Mesodermal cell (in vitro differentiated cells): Measurements from ENCODE around the gene TMEM43.

Experiments
- H3K27ac ChIP-seq: 2 replicates; pipeline ENCODE4 v1.7.0; 2013; ENCODE audit warnings: mild to moderate bottlenecking, low read depth, low read length, moderate library complexity; ENCODE audit not compliant: severe bottlenecking
- H3K36me3 ChIP-seq: 2 replicates; pipeline ENCODE4 v1.7.1; 2013; ENCODE audit warnings: mild to moderate bottlenecking, low read length, moderate library complexity; ENCODE audit not compliant: control insufficient read depth, insufficient read depth
- H3K4me1 ChIP-seq: one replicate; pipeline ENCODE4 v1.7.1; 2013; ENCODE audit warnings: mild to moderate bottlenecking, low read length; ENCODE audit not compliant: insufficient read depth, control insufficient read depth, poor library complexity, severe bottlenecking
- H3K4me3 ChIP-seq: 2 replicates; pipeline ENCODE4 v1.7.0; 2013; ENCODE audit warnings: low read length, control low read depth, mild to moderate bottlenecking; ENCODE audit not compliant: insufficient read depth, poor library complexity, severe bottlenecking; ENCODE audit errors: extremely low read depth
- H3K9me3 ChIP-seq: 2 replicates; pipeline ENCODE4 v1.7.1; 2013; ENCODE audit warnings: mild to moderate bottlenecking, low read length, moderate library complexity; ENCODE audit not compliant: control insufficient read depth
- WGBS, 2 experiments: methylation state at CpG; one replicate each; pipeline ENCODE4 v1.1.5; 2013; ENCODE audit warnings: missing lambda C conversion rate in 2 of 2; ENCODE audit not compliant: insufficient coverage in 2 of 2; 5-methylcytosine and 5-hydroxymethylcytosine counted together

Gene TMEM43

GRCh38 chr3:14152963-14153355, 28.1 kb downstream of the TMEM43 start:
- 94 to 95% methylated on average over 4 of the region's 4 CpGs for WGBS, 2 experiments
- H3K4me3 ChIP-seq = no peak overlapping the region
- no peak overlapping the region for H3K27ac ChIP-seq
- peaks cover 7% of the 10 kb centered on the region for H3K4me1 ChIP-seq
- H3K36me3 ChIP-seq = peaks cover 75% of the 10 kb centered on the region
- H3K9me3 ChIP-seq = no peaks in the 10 kb centered on the region

- 97% methylated on average over 6 of the region's 6 CpGs for WGBS, 2 experiments
Measured at GRCh38 chr3:14153663-14154062, 28.8 kb downstream of the TMEM43 start.

GRCh38 chr3:14154276-14154675, 29.4 kb downstream of the TMEM43 start:
- Histone ChIP-seq H3K27ac (no peak overlapping the region), H3K9me3 (no peaks in the 10 kb centered on the region), H3K4me3 (no peak overlapping the region), H3K36me3 (peaks cover 80% of the 10 kb centered on the region), H3K4me1 (peaks cover 7% of the 10 kb centered on the region)
- 96 to 100% methylated on average over 4 of the region's 5 CpGs for WGBS, 2 experiments

More at GRCh38 chr3:14153663-14154062, 28.8 kb downstream of the TMEM43 start:
- H3K36me3 ChIP-seq = peaks cover 75% of the 10 kb centered on the region
- H3K27ac ChIP-seq = no peak overlapping the region
- H3K4me1 ChIP-seq = peaks cover 7% of the 10 kb centered on the region
- no peaks in the 10 kb centered on the region for H3K9me3 ChIP-seq
- H3K4me3 ChIP-seq = no peak overlapping the region

- H3K27ac ChIP-seq = no peak overlapping the region
- H3K4me1 ChIP-seq = peaks cover 7% of the 10 kb centered on the region
- H3K9me3 ChIP-seq = no peaks in the 10 kb centered on the region
- no peak overlapping the region for H3K4me3 ChIP-seq
- peaks cover 87% of the 10 kb centered on the region for H3K36me3 ChIP-seq
- 95% methylated on average over 6 to 7 of the region's 7 CpGs for WGBS, 2 experiments
Measured at GRCh38 chr3:14154895-14155440, 30.1 kb downstream of the TMEM43 start.

- H3K4me1 ChIP-seq = no peaks in the 10 kb centered on the region
- WGBS, 2 experiments = 94 to 95% methylated on average over 5 to 7 of the region's 7 CpGs
- peaks cover 96% of the 10 kb centered on the region for H3K36me3 ChIP-seq
- no peak overlapping the region for H3K4me3 ChIP-seq
- H3K27ac ChIP-seq = no peak overlapping the region
- H3K9me3 ChIP-seq = no peaks in the 10 kb centered on the region
Measured at GRCh38 chr3:14156201-14156600, 31.3 kb downstream of the TMEM43 start.

GRCh38 chr3:14156843-14157561, 32.1 kb downstream of the TMEM43 start:
- H3K36me3 ChIP-seq = peaks cover 96% of the 10 kb centered on the region
- WGBS, 2 experiments = 95 to 99% methylated on average over 8 of the region's 13 CpGs

GRCh38 chr3:14157951-14158350, 33.1 kb downstream of the TMEM43 start:
- Histone ChIP-seq H3K9me3 (peaks cover 11% of the 10 kb centered on the region), H3K4me3 (no peak overlapping the region), H3K36me3 (peaks cover 96% of the 10 kb centered on the region), H3K4me1 (no peaks in the 10 kb centered on the region), H3K27ac (no peak overlapping the region)
- WGBS, 2 experiments = 90 to 98% methylated on average over 9 of the region's 9 CpGs

More at GRCh38 chr3:14156843-14157561, 32.1 kb downstream of the TMEM43 start:
- Histone ChIP-seq H3K27ac (no peak overlapping the region), H3K4me1 (no peaks in the 10 kb centered on the region), H3K4me3 (no peak overlapping the region), H3K9me3 (peaks cover 6% of the 10 kb centered on the region)

- WGBS, 2 experiments = 90 to 99% methylated on average over 11 to 14 of the region's 14 CpGs
- H3K9me3 ChIP-seq = peaks cover 11% of the 10 kb centered on the region
Measured at GRCh38 chr3:14158370-14158769, 33.5 kb downstream of the TMEM43 start.

GRCh38 chr3:14159426-14159825, 34.6 kb downstream of the TMEM43 start:
- Histone ChIP-seq H3K4me3 (no peak overlapping the region), H3K36me3 (peaks cover 96% of the 10 kb centered on the region), H3K4me1 (no peaks in the 10 kb centered on the region), H3K27ac (no peak overlapping the region), H3K9me3 (peaks cover 11% of the 10 kb centered on the region)
- 90 to 94% methylated on average over 2 to 5 of the region's 8 CpGs for WGBS, 2 experiments

More at GRCh38 chr3:14158370-14158769, 33.5 kb downstream of the TMEM43 start:
- Histone ChIP-seq H3K4me1 (no peaks in the 10 kb centered on the region), H3K4me3 (no peak overlapping the region), H3K27ac (no peak overlapping the region), H3K36me3 (peaks cover 96% of the 10 kb centered on the region)

- Histone ChIP-seq H3K4me1 (no peaks in the 10 kb centered on the region), H3K36me3 (peaks cover 100% of the 10 kb centered on the region), H3K4me3 (no peak overlapping the region), H3K9me3 (peaks cover 11% of the 10 kb centered on the region), H3K27ac (no peak overlapping the region)
- no CpG with 5 or more reads among the region's 2 CpGs for WGBS, 2 experiments
Measured at GRCh38 chr3:14161282-14161681, 36.4 kb downstream of the TMEM43 start.

- Histone ChIP-seq H3K4me3 (no peak overlapping the region), H3K4me1 (no peaks in the 10 kb centered on the region), H3K9me3 (peaks cover 11% of the 10 kb centered on the region), H3K36me3 (peaks cover 99% of the 10 kb centered on the region), H3K27ac (no peak overlapping the region)
- WGBS, 2 experiments = no CpG with 5 or more reads among the region's 2 CpGs
Measured at GRCh38 chr3:14162178-14162577, 37.3 kb downstream of the TMEM43 start.
